Testis (tissue), 2 donors: ENCODE measurements around the gene WDR49.

ENCODE experiments used
- POLR2A ChIP-seq: fragments of 450-650 bp; IDR thresholded peaks from one replicate; pipeline ENCODE4 v1.6.1; 2017; ENCODE audit warnings: antibody characterized with exemption, mild to moderate bottlenecking, moderate library complexity
- TF ChIP-seq, protein P1 (sequence below), 3 experiments: fragments of 450-650 bp in 2 of 3; fragments of 200-600 bp in 1 of 3; sonication (generic) in 1 of 3; IDR thresholded peaks; one replicate each; pipeline ENCODE4 v1.5.1; 2016 to 2019; ENCODE audit warnings: antibody characterized with exemption in 3 of 3, mild to moderate bottlenecking in 2 of 3, moderate library complexity in 1 of 3

DNA sequence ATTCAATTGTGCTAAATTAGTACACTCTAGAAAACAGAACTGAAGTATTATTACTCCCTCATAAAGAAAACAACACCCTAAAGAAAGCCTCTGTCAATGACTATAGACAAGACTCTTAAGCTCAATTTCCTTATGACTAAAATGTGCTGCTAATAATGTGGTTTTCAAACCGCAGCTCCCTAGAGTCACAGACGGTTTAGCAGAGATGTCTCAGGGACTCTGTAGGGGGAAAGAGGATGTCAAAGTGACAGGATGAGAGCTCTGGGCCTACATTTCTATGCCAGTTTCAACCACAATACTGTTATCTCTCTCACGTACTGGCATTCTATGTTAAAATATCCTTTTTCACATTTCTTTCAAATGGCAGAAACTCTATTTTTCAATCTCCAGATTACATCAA lies 37.6 kb upstream of the WDR49 start:
- TF ChIP-seq, protein P1, sequence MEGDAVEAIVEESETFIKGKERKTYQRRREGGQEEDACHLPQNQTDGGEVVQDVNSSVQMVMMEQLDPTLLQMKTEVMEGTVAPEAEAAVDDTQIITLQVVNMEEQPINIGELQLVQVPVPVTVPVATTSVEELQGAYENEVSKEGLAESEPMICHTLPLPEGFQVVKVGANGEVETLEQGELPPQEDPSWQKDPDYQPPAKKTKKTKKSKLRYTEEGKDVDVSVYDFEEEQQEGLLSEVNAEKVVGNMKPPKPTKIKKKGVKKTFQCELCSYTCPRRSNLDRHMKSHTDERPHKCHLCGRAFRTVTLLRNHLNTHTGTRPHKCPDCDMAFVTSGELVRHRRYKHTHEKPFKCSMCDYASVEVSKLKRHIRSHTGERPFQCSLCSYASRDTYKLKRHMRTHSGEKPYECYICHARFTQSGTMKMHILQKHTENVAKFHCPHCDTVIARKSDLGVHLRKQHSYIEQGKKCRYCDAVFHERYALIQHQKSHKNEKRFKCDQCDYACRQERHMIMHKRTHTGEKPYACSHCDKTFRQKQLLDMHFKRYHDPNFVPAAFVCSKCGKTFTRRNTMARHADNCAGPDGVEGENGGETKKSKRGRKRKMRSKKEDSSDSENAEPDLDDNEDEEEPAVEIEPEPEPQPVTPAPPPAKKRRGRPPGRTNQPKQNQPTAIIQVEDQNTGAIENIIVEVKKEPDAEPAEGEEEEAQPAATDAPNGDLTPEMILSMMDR (IDR thresholded peaks at IDR 0.05), result no peak
- TF ChIP-seq POLR2A, result no peak
